GM12878 (cell line): ENCODE measurements around the gene PROKR1. TPM values are rescaled to one million over a fixed set of nuclear protein-coding genes. Genes with fewer than 3 reads are reported as not detected.

Experiments
- ATAC-seq: fragments of 200-7000 bp; cut with Tn5 transposase; 3 replicates; pipeline ENCODE4 v1.9.1; 2020; ENCODE audit warnings: mild to moderate bottlenecking, moderate library complexity
- BruUV-seq: library from RNA; stranded (reverse); fragments of 400-500 nt; replicated peaks from 2 replicates; lab custom pipeline; 2021; lab: Mats Ljungman, UMichigan
- CTCF ChIA-PET: fragments of 300-600 bp; sonication (Branson Sonifier 250); formaldehyde crosslinking; extraction: SDS; loops from one replicate; lab custom pipeline; 2021; ENCODE audit warnings: inconsistent platforms; lab: Yijun Ruan, JAX
- POLR2A ChIA-PET: fragments of 350-600 bp; formaldehyde crosslinking; extraction: SDS; loops from one replicate; lab custom pipeline; 2021; ENCODE audit warnings: inconsistent platforms; lab: Charles Lee
- RAD21 ChIA-PET: fragments of 300-600 bp; sonication (Branson Sonifier 250); formaldehyde crosslinking; loops from one replicate; lab custom pipeline; 2023; ENCODE audit warnings: antibody characterized with exemption; ENCODE audit not compliant: unreplicated experiment; lab: Charles Lee
- SMC1A ChIA-PET: fragments of 300-600 bp; sonication (Branson Sonifier 250); formaldehyde crosslinking; loops from one replicate; lab custom pipeline; 2023; ENCODE audit not compliant: unreplicated experiment, uncharacterized antibody; lab: Charles Lee
- DNase-seq: peaks from one replicate; pipeline ENCODE4 v3.0.0-alpha.2; 2011; ENCODE audit warnings: low read depth, low spot score
- FAIRE-seq: peaks from 3 replicates; lab custom pipeline; 2011; peaks lifted over from hg19 to GRCh38; lab: Jason Lieb, UNC
- H2AFZ ChIP-seq: 2 replicates; pipeline ENCODE4 v1.6.0; 2011; ENCODE audit warnings: low read depth, low read length, control low read depth; ENCODE audit not compliant: control insufficient read depth
- H3K27ac ChIP-seq: 2 replicates; pipeline ENCODE4 v1.5.1; 2011; ENCODE audit warnings: control low read depth; ENCODE audit not compliant: control insufficient read depth, insufficient read depth
- H3K27me3 ChIP-seq, 2 experiments: replicated peaks in 1 of 2; 2 replicates each; pipeline versions ENCODE4 v1.6.0 to v1.6.1; 2011; ENCODE audit warnings: low read length in 1 of 2; ENCODE audit not compliant: control insufficient read depth in 2 of 2, insufficient read depth in 2 of 2
- H3K36me3 ChIP-seq, 2 experiments: 2 replicates each; pipeline ENCODE4 v1.5.1; 2011; ENCODE audit warnings: low read length in 1 of 2; ENCODE audit not compliant: control insufficient read depth in 2 of 2, insufficient read depth in 2 of 2
- H3K4me1 ChIP-seq: 2 replicates; pipeline ENCODE4 v1.6.1; 2011; ENCODE audit warnings: mild to moderate bottlenecking, low read length, moderate library complexity, mixed read lengths; ENCODE audit not compliant: control insufficient read depth, insufficient read depth
- H3K4me2 ChIP-seq: 2 replicates; pipeline ENCODE4 v1.6.0; 2011; ENCODE audit warnings: control low read depth; ENCODE audit not compliant: control insufficient read depth, insufficient read depth
- H3K4me3 ChIP-seq: fragments of 200-600 bp; sonication (generic); 2 replicates; pipeline ENCODE4 v1.5.1; 2016
- H3K79me2 ChIP-seq: 2 replicates; pipeline ENCODE4 v1.6.0; 2011; ENCODE audit warnings: low read length; ENCODE audit not compliant: control insufficient read depth, insufficient read depth
- H3K9ac ChIP-seq: 2 replicates; pipeline ENCODE4 v1.8.0; 2011; ENCODE audit warnings: low read length, control low read depth, mixed read lengths; ENCODE audit not compliant: control insufficient read depth, insufficient read depth
- H3K9me3 ChIP-seq: replicated peaks from 3 replicates; pipeline ENCODE4 v1.5.1; 2011; ENCODE audit warnings: mild to moderate bottlenecking, low read length; ENCODE audit not compliant: control insufficient read depth, insufficient read depth
- H4K20me1 ChIP-seq: 2 replicates; pipeline ENCODE4 v1.6.0; 2011; ENCODE audit not compliant: control insufficient read depth, insufficient read depth
- BCL11A ChIP-seq: IDR thresholded peaks from 2 replicates; pipeline ENCODE4 v1.6.1; 2011; ENCODE audit warnings: low read depth, low read length
- FOXK2 ChIP-seq: fragments of 450-650 bp; IDR thresholded peaks from 2 replicates; pipeline ENCODE4 v1.6.1; 2017; ENCODE audit warnings: mild to moderate bottlenecking, moderate library complexity
- JUND ChIP-seq: IDR thresholded peaks from 2 replicates; pipeline ENCODE4 v1.6.1; 2012; ENCODE audit warnings: low read depth, mild to moderate bottlenecking, low read length, improper control_type of control experiment, moderate library complexity
- KDM1A ChIP-seq: fragments of 200-600 bp; sonication (generic); IDR thresholded peaks from 2 replicates; pipeline ENCODE4 v1.6.1; 2016; ENCODE audit warnings: borderline replicate concordance
- KLF5 ChIP-seq: fragments of 450-650 bp; IDR thresholded peaks from 2 replicates; pipeline ENCODE4 v1.6.1; 2014; ENCODE audit warnings: mild to moderate bottlenecking; ENCODE audit not compliant: partially characterized antibody
- MTA2 ChIP-seq: fragments of 450-650 bp; IDR thresholded peaks from 2 replicates; pipeline ENCODE4 v1.6.1; 2016; ENCODE audit warnings: low read depth, mild to moderate bottlenecking, moderate library complexity
- MYB ChIP-seq: fragments of 150-350 bp; IDR thresholded peaks from 2 replicates; pipeline ENCODE4 v1.6.1; 2014; ENCODE audit warnings: mild to moderate bottlenecking, low read depth, low read length, borderline replicate concordance
- MYC ChIP-seq: IDR thresholded peaks from 2 replicates; pipeline ENCODE4 v1.6.1; 2011; ENCODE audit warnings: mild to moderate bottlenecking, low read length, moderate library complexity, inconsistent platforms; ENCODE audit not compliant: insufficient read depth, insufficient replicate concordance, insufficient read length, severe bottlenecking
- NFYA ChIP-seq: IDR thresholded peaks from 2 replicates; pipeline ENCODE4 v1.6.1; 2011; ENCODE audit warnings: low read depth, mild to moderate bottlenecking, low read length, improper control_type of control experiment, borderline replicate concordance
- NRF1 ChIP-seq: conservative IDR thresholded peaks from 2 replicates; pipeline ENCODE4 v1.6.1; 2011; ENCODE audit warnings: mild to moderate bottlenecking, low read depth, low read length, improper control_type of control experiment
- RCOR1 ChIP-seq: conservative IDR thresholded peaks from 2 replicates; pipeline ENCODE4 v1.6.1; 2012; ENCODE audit warnings: low read depth, low read length, improper control_type of control experiment
- SMARCA5 ChIP-seq: fragments of 450-650 bp; IDR thresholded peaks from 2 replicates; pipeline ENCODE4 v1.6.1; 2017; ENCODE audit warnings: mild to moderate bottlenecking
- SPI1 ChIP-seq: IDR thresholded peaks from 2 replicates; pipeline ENCODE4 v1.6.1; 2011; ENCODE audit warnings: low read depth, mild to moderate bottlenecking, low read length, moderate library complexity, borderline replicate concordance; ENCODE audit not compliant: insufficient read depth
- SREBF1 ChIP-seq: IDR thresholded peaks from 2 replicates; pipeline ENCODE4 v1.6.1; 2012; ENCODE audit warnings: mild to moderate bottlenecking, low read length
- ZBED1 ChIP-seq: IDR thresholded peaks from 2 replicates; pipeline ENCODE4 v1.6.1; 2016; ENCODE audit warnings: borderline replicate concordance
- ZNF217 ChIP-seq: fragments of 450-650 bp; IDR thresholded peaks from 2 replicates; pipeline ENCODE4 v1.6.1; 2017; ENCODE audit warnings: antibody characterized with exemption, mild to moderate bottlenecking
- WGBS: methylation state at CpG from one replicate; pipeline ENCODE4 v1.1.6; 2016; ENCODE audit warnings: low lambda C conversion rate; ENCODE audit not compliant: insufficient replicate concordance, insufficient coverage; ENCODE audit errors: missing lambda C conversion rate; 5-methylcytosine and 5-hydroxymethylcytosine counted together
- in situ Hi-C: fragments of 300-500 bp; cut with MboI; formaldehyde crosslinking; loops from 9 replicates; pipeline ENCODE4 v1.14.3; 2018; ENCODE audit warnings: mixed read lengths
- intact Hi-C: fragments of 100-400 bp; cut with micrococcal nuclease; formaldehyde crosslinking; loops from one replicate; pipeline ENCODE4 v1.14.2; 2022; ENCODE audit not compliant: unreplicated experiment
- polyA plus RNA-seq, 11 experiments: library from polyadenylated mRNA; depleted of rRNA in 4 of 11; unstranded in 6 of 11; stranded (reverse) in 5 of 11; fragments of >200 nt; fragmentation: Nextera tagmentation in 4 of 11; fragmentation: Illumina TruSeq in 1 of 11; extraction: Ambion mirVana in 4 of 11; extraction: Trizol in 1 of 11; gene quantifications; 1 replicate in 1 of 11; 2 replicates in 10 of 11; pipeline versions ENCODE4 v1.2.1 to v1.2.3, GENCODE V29; 2011 to 2016; ENCODE audit warnings: inconsistent platforms in 2 of 11, missing spikeins in 2 of 11, low read depth in 1 of 11
- total RNA-seq, 4 experiments: library from RNA; depleted of rRNA in 3 of 4; stranded (reverse); fragments of >200 nt in 3 of 4; fragmentation: Illumina TruSeq in 1 of 4; extraction: Trizol in 1 of 4; gene quantifications; 2 replicates each; pipeline versions ENCODE4 v1.2.1 to v1.2.3, GENCODE V29; 2013 to 2021
- TF ChIP-seq, protein P1 (sequence below): IDR thresholded peaks from 2 replicates; pipeline ENCODE4 v1.6.1; 2012; ENCODE audit warnings: low read depth, low read length, improper control_type of control experiment

The PROKR1 gene
- total and polyA plus RNA-seq, 10 of the 15 experiments (the other 5 are each of a cell fraction or from before 2014, with no cell fraction given), result 0.01 to 0.02 TPM; not detected in 8

DNA sequence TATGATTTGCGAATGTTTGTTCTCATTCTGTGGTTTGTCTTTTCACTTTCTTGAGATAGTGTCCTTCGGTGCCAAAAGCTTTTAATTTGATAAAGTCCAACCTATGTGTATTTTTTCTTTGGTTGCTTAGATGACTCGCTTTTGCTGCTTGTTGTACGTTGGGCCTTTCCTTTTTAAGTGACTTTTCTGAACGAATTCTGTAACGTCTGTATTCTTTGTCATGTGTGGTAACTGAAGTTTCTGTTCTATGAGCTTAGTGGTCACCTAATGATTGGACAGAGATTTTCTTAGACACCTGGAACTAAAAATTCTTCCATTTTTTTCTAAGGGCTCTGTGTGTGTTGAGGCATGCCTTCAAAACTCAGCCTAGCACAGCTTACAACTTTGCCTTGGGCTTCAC lies 19.6 kb upstream of the PROKR1 start (continued):
- TF ChIP-seq MTA2 (no peak), SMARCA5 (no peak)

- H3K27ac ChIP-seq, result no peak overlapping the region
- SMC1A ChIA-PET, result no interaction called here
- WGBS, result 31% methylated on average over 3 of the region's 3 CpGs
- no peaks in the 10 kb centered on the region; a peak in 3 of 4 replicates for H3K27me3 ChIP-seq
- H4K20me1 ChIP-seq, result no peaks in the 10 kb centered on the region
- H3K4me1 ChIP-seq, result no peaks in the 10 kb centered on the region
- in situ Hi-C loops, result no loop called here
- TF ChIP-seq KDM1A, result no peak
- TF ChIP-seq RCOR1, result no peak
- no peak for TF ChIP-seq MYB
- no peak for TF ChIP-seq NFYA
- TF ChIP-seq, all 136 proteins: peak for 0
- intact Hi-C loops, result no loop called here
- ATAC-seq, result no peak
- ChIA-PET CTCF (no interaction called here), POLR2A (interaction anchor here (0.6 kb wide), 1 partner anchor 142 kb away, joined by 4 read pairs; no protein-coding TSS in a partner anchor), RAD21 (no interaction called here)
- no TSS peak for BruUV-seq
- Histone ChIP-seq H3K9ac (no peak overlapping the region), H2AFZ (no peak overlapping the region), H3K9me3 (no peaks in the 10 kb centered on the region), H3K79me2 (no peaks in the 10 kb centered on the region), H3K4me2 (no peak overlapping the region), H3K4me3 (no peak overlapping the region), H3K36me3 (no peaks in the 10 kb centered on the region)
- DNase-seq, result no peak
- no peak for FAIRE-seq
These were observed 15.8 kb upstream of the PROKR1 start for GRCh38 chr2:68627615-68628014.

DNA sequence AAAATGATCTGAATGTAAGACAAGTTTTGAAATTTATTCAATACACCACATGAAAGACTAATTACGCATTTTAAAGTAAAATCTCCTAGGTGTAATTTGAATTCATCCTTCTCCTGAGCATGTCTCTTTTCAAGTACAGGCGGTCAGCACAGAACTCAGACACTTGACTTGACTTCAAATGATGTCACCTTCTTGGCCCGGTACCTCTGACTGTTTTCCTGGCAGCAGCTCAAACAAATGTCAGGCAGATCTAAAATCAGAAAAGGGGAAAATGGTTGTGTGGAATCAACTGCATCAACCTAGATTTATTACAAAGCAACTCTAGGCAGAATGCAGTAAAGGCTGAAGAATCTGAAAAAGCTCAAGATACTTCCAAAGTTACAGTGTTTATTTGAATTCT lies 11.4 kb upstream of the PROKR1 start:
- RAD21 ChIA-PET, result no interaction called here
- Histone ChIP-seq H3K27me3 (peaks cover 0 to 4% of the 10 kb centered on the region in 2 experiments; a peak in 2 of 4 replicates), H3K36me3 (no peaks in the 10 kb centered on the region), H4K20me1 (no peaks in the 10 kb centered on the region), H3K79me2 (no peaks in the 10 kb centered on the region), H3K27ac (no peak overlapping the region), H3K9me3 (no peaks in the 10 kb centered on the region), H3K4me3 (no peak overlapping the region), H3K4me1 (no peaks in the 10 kb centered on the region), H3K9ac (no peak overlapping the region), H2AFZ (no peak overlapping the region), H3K4me2 (no peak overlapping the region)
- DNase-seq, result no peak
- 56% methylated on average over 3 of the region's 3 CpGs for WGBS
- in situ Hi-C loops (no loop called here), intact Hi-C loops (no loop called here)
- no TSS peak for BruUV-seq
- CTCF ChIA-PET, result no interaction called here
- no peak for ATAC-seq
- FAIRE-seq, result no peak
- SMC1A ChIA-PET, result no interaction called here
- no peak for TF ChIP-seq BCL11A
- TF ChIP-seq, protein P1, sequence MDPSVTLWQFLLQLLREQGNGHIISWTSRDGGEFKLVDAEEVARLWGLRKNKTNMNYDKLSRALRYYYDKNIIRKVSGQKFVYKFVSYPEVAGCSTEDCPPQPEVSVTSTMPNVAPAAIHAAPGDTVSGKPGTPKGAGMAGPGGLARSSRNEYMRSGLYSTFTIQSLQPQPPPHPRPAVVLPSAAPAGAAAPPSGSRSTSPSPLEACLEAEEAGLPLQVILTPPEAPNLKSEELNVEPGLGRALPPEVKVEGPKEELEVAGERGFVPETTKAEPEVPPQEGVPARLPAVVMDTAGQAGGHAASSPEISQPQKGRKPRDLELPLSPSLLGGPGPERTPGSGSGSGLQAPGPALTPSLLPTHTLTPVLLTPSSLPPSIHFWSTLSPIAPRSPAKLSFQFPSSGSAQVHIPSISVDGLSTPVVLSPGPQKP, result no peak
- no peak for TF ChIP-seq FOXK2
- TF ChIP-seq ZNF217, result no peak
- no peak for TF ChIP-seq SREBF1
- no peak for TF ChIP-seq MYC
- no peak for TF ChIP-seq NRF1
- no peak for TF ChIP-seq SPI1
- no peak for TF ChIP-seq JUND
- no peak for TF ChIP-seq KLF5
- TF ChIP-seq KDM1A, result no peak
- TF ChIP-seq ZBED1, result no peak
- TF ChIP-seq, all 136 proteins: peak for 0
- POLR2A ChIA-PET, result no interaction called here
